Endothelial cell of umbilical vein (primary cell): ENCODE results near the gene MAP3K12. TPM values are rescaled to one million over a fixed set of nuclear protein-coding genes. Genes with fewer than 3 reads are reported as not detected.

Experiments
- BruUV-seq: library from RNA; stranded (reverse); fragments of 400-500 nt; replicated peaks from 2 replicates; lab custom pipeline; 2021; lab: Mats Ljungman, UMichigan
- CTCF ChIA-PET: fragments of 300-600, 350-600 bp; sonication (Branson Sonifier 250); formaldehyde crosslinking; loops from one replicate; lab custom pipeline; 2021; ENCODE audit warnings: antibody characterized with exemption, inconsistent platforms; lab: Charles Lee
- POLR2A ChIA-PET: fragments of 300-600, 350-600 bp; sonication (Branson Sonifier 250); formaldehyde crosslinking; loops from one replicate; lab custom pipeline; 2021; ENCODE audit warnings: antibody characterized with exemption, inconsistent platforms; lab: Charles Lee
- DNase-seq: peaks from one replicate; pipeline ENCODE4 v3.0.0-alpha.2; 2011; ENCODE audit warnings: low read depth, low spot score
- FAIRE-seq: peaks from 2 replicates; lab custom pipeline; 2011; peaks lifted over from hg19 to GRCh38; lab: Jason Lieb, UNC
- H2AFZ ChIP-seq: 2 replicates; pipeline ENCODE4 v1.6.0; 2012; ENCODE audit warnings: low read depth, low read length, control low read depth, inconsistent platforms
- H3K27ac ChIP-seq: 2 replicates; pipeline ENCODE4 v1.5.1; 2011; ENCODE audit warnings: low read depth, mild to moderate bottlenecking, control low read depth, low read length, moderate library complexity; ENCODE audit not compliant: insufficient read depth
- H3K27me3 ChIP-seq, 2 experiments: 2 replicates each; pipeline versions ENCODE4 v1.6.0 to v1.6.1; 2011; ENCODE audit warnings: low read length in 2 of 2, mixed read lengths in 1 of 2; ENCODE audit not compliant: control insufficient read depth in 2 of 2, insufficient read depth in 2 of 2
- H3K36me3 ChIP-seq, 2 experiments: 2 replicates in 1 of 2; 3 replicates in 1 of 2; pipeline ENCODE4 v1.5.1; 2011; ENCODE audit warnings: low read length in 2 of 2, mild to moderate bottlenecking in 1 of 2, moderate library complexity in 1 of 2; ENCODE audit not compliant: control insufficient read depth in 2 of 2, insufficient read depth in 2 of 2; ENCODE audit errors: extremely low read depth in 1 of 2
- H3K4me1 ChIP-seq: 3 replicates; pipeline ENCODE4 v1.5.1; 2011; ENCODE audit warnings: mild to moderate bottlenecking, low read length; ENCODE audit not compliant: control insufficient read depth, insufficient read depth; ENCODE audit errors: extremely low read depth
- H3K4me2 ChIP-seq: 2 replicates; pipeline ENCODE4 v1.6.1; 2011; ENCODE audit warnings: low read length, control low read depth, mixed read lengths; ENCODE audit not compliant: insufficient read depth
- H3K4me3 ChIP-seq, 3 experiments: fragments of 200-600 bp in 1 of 3; sonication (generic), shearing (Covaris generic) in 1 of 3; replicated peaks in 1 of 3; 2 replicates each; pipeline ENCODE4 v1.5.1; 2011 to 2016; ENCODE audit warnings: control low read depth in 3 of 3, low read length in 3 of 3, mild to moderate bottlenecking in 2 of 3, inconsistent platforms in 1 of 3, low read depth in 1 of 3, moderate library complexity in 1 of 3; ENCODE audit not compliant: insufficient read depth in 1 of 3
- H3K79me2 ChIP-seq: 2 replicates; pipeline ENCODE4 v1.6.0; 2012; ENCODE audit warnings: low read length, inconsistent platforms; ENCODE audit not compliant: control insufficient read depth, insufficient read depth
- H3K9ac ChIP-seq: replicated peaks from 2 replicates; pipeline ENCODE3; 2011; ENCODE audit warnings: low read length, control low read depth; ENCODE audit not compliant: insufficient read depth; ENCODE audit errors: extremely low read depth
- H3K9me1 ChIP-seq: replicated peaks from 3 replicates; pipeline ENCODE4 v1.6.0; 2011; ENCODE audit warnings: mild to moderate bottlenecking, low read length; ENCODE audit not compliant: control insufficient read depth, insufficient read depth; ENCODE audit errors: extremely low read depth
- H3K9me3 ChIP-seq: replicated peaks from 2 replicates; pipeline ENCODE4 v1.5.1; 2012; ENCODE audit warnings: low read length, inconsistent platforms; ENCODE audit not compliant: control insufficient read depth, insufficient read depth
- H4K20me1 ChIP-seq: replicated peaks from 2 replicates; pipeline ENCODE3; 2011; ENCODE audit warnings: mild to moderate bottlenecking, low read length; ENCODE audit not compliant: control insufficient read depth, insufficient read depth; ENCODE audit errors: extremely low read depth
- EZH2 ChIP-seq: IDR thresholded peaks from 2 replicates; pipeline ENCODE4 v1.6.1; 2012; ENCODE audit warnings: borderline replicate concordance, low read depth, mild to moderate bottlenecking, moderate library complexity, low read length, inconsistent platforms; ENCODE audit not compliant: severe bottlenecking
- FOS ChIP-seq: IDR thresholded peaks from 2 replicates; pipeline ENCODE4 v1.6.1; 2011; ENCODE audit warnings: mild to moderate bottlenecking, low read length, moderate library complexity, borderline replicate concordance; ENCODE audit not compliant: insufficient read depth
- GATA2 ChIP-seq: IDR thresholded peaks from 2 replicates; pipeline ENCODE4 v1.7.0; 2011; ENCODE audit warnings: low read depth, mild to moderate bottlenecking, moderate library complexity, mixed read lengths, low read length; ENCODE audit not compliant: insufficient read length, insufficient read depth
- JUN ChIP-seq: IDR thresholded peaks from 2 replicates; pipeline ENCODE4 v1.6.1; 2011; ENCODE audit warnings: borderline replicate concordance, low read depth; ENCODE audit not compliant: insufficient read length, insufficient read depth
- MYC ChIP-seq: IDR thresholded peaks from one replicate; pipeline ENCODE4 v1.6.1; 2011; ENCODE audit warnings: mild to moderate bottlenecking, low read depth, low read length
- POLR2A ChIP-seq: IDR thresholded peaks from 2 replicates; pipeline ENCODE4 v1.6.1; 2012; ENCODE audit warnings: low read depth, mild to moderate bottlenecking, control low read depth, low read length
- POLR2AphosphoS5 ChIP-seq: IDR thresholded peaks from 2 replicates; pipeline ENCODE4 v1.6.1; 2012; ENCODE audit warnings: low read depth, mild to moderate bottlenecking, control low read depth, low read length, moderate library complexity; ENCODE audit not compliant: insufficient read depth
- dilution Hi-C: fragments of 300-500 bp; cut with MboI; formaldehyde crosslinking; loops from one replicate; pipeline ENCODE4 v1.15.0; 2019; ENCODE audit warnings: low sequenced_read_pairs; ENCODE audit not compliant: extremely low pct_ligation_motif_present
- intact Hi-C: fragments of 100-400 bp; cut with micrococcal nuclease; formaldehyde crosslinking; loops from one replicate; pipeline ENCODE4 v1.10.0; 2022
- polyA plus RNA-seq, 4 experiments: library from polyadenylated mRNA; depleted of rRNA in 3 of 4; stranded (reverse) in 3 of 4; unstranded in 1 of 4; fragments of >200 nt; gene quantifications; 2 replicates each; pipeline versions ENCODE4 v1.2.1 to v1.2.3, GENCODE V29; 2011 to 2012; ENCODE audit warnings: missing spikeins in 1 of 4
- total RNA-seq: library from RNA; stranded (reverse); gene quantifications from 2 replicates; pipeline ENCODE4 v1.2.3, GENCODE V29; 2021
- TF ChIP-seq, protein P1 (sequence below), 2 donors: IDR thresholded peaks; 1 replicate in 1 of 2; 2 replicates in 1 of 2; pipeline ENCODE4 v1.5.1; 2011; ENCODE audit warnings: low read length in 2 of 2, mild to moderate bottlenecking in 2 of 2, moderate library complexity in 2 of 2, control low read depth in 1 of 2, inconsistent platforms in 1 of 2, low read depth in 1 of 2; ENCODE audit not compliant: insufficient read depth in 1 of 2; ENCODE audit errors: extremely low read depth in 1 of 2
- TF ChIP-seq, protein P2 (sequence below): IDR thresholded peaks from 2 replicates; pipeline ENCODE4 v1.6.1; 2011; ENCODE audit not compliant: insufficient read depth, insufficient read length

MAP3K12 gene
- total and polyA plus RNA-seq, 2 donors (not counting 3 experiments of a cell fraction or from before 2014, with no cell fraction given): 29.3 to 66.2 TPM

DNA sequence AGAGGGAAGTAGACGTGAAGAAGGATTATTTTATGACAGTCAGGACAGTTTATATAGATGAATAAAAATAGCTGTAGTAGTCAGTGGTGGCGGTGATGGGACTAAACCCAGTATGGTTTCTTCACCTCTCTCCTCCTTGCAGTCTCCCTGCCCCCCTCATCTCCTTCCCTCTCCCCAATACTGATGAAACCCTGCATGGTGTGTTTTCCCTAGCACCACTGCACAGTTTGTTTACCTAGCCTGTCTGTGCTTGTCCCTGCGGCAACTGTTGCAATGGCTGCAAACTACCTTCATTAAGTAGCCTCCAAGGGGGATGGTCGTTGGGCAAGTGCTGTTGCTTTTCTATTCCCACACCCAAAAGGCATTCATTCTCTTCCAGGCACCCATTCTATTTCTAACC is 32.6 kb downstream of the MAP3K12 start:
- no peak for DNase-seq
- Histone ChIP-seq H3K9me1 (no peaks in the 10 kb centered on the region), H3K4me3 (no peak overlapping the region), H4K20me1 (peaks cover 22% of the 10 kb centered on the region), H3K27me3 (no peaks in the 10 kb centered on the region), H3K79me2 (peaks cover 78% of the 10 kb centered on the region), H3K9ac (no peak overlapping the region), H3K4me2 (no peak overlapping the region), H3K36me3 (peaks cover 77 to 83% of the 10 kb centered on the region in 2 experiments), H2AFZ (no peak overlapping the region), H3K9me3 (no peaks in the 10 kb centered on the region), H3K27ac (no peak overlapping the region), H3K4me1 (no peaks in the 10 kb centered on the region)
- TF ChIP-seq, protein P1, sequence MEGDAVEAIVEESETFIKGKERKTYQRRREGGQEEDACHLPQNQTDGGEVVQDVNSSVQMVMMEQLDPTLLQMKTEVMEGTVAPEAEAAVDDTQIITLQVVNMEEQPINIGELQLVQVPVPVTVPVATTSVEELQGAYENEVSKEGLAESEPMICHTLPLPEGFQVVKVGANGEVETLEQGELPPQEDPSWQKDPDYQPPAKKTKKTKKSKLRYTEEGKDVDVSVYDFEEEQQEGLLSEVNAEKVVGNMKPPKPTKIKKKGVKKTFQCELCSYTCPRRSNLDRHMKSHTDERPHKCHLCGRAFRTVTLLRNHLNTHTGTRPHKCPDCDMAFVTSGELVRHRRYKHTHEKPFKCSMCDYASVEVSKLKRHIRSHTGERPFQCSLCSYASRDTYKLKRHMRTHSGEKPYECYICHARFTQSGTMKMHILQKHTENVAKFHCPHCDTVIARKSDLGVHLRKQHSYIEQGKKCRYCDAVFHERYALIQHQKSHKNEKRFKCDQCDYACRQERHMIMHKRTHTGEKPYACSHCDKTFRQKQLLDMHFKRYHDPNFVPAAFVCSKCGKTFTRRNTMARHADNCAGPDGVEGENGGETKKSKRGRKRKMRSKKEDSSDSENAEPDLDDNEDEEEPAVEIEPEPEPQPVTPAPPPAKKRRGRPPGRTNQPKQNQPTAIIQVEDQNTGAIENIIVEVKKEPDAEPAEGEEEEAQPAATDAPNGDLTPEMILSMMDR (IDR thresholded peaks at IDR 0.05; ENCODE audit: extremely low read depth in 1 of 2, insufficient read depth in 1 of 2, low read depth in 1 of 2, low read length in 2 of 2): no peak
- TF ChIP-seq POLR2AphosphoS5: no peak
- TF ChIP-seq MYC: no peak
- TF ChIP-seq FOS: no peak
- TF ChIP-seq JUN: no peak
- TF ChIP-seq POLR2A: no peak
- TF ChIP-seq GATA2: no peak
- TF ChIP-seq, protein P2, sequence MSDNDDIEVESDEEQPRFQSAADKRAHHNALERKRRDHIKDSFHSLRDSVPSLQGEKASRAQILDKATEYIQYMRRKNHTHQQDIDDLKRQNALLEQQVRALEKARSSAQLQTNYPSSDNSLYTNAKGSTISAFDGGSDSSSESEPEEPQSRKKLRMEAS: no peak
- TF ChIP-seq EZH2: no peak
- BruUV-seq: no TSS peak
- dilution Hi-C loops (no loop called here), intact Hi-C loops (no loop called here)
- no peak for FAIRE-seq
- POLR2A ChIA-PET: no interaction called here
- CTCF ChIA-PET: no interaction called here
